Fibroblast of peridontal ligament (primary cell): ENCODE data around the gene BIRC2.
"Not testable (repeated sequence)": the region's sequence is repeated elsewhere in the genome, so short reads cannot be mapped to it uniquely, and the experiment has no call there.

Experiments used
- DNase-seq: peaks from one replicate; pipeline ENCODE4 v3.0.0-alpha.2; 2010; ENCODE audit errors: extremely low read depth

Gene BIRC2

DNA sequence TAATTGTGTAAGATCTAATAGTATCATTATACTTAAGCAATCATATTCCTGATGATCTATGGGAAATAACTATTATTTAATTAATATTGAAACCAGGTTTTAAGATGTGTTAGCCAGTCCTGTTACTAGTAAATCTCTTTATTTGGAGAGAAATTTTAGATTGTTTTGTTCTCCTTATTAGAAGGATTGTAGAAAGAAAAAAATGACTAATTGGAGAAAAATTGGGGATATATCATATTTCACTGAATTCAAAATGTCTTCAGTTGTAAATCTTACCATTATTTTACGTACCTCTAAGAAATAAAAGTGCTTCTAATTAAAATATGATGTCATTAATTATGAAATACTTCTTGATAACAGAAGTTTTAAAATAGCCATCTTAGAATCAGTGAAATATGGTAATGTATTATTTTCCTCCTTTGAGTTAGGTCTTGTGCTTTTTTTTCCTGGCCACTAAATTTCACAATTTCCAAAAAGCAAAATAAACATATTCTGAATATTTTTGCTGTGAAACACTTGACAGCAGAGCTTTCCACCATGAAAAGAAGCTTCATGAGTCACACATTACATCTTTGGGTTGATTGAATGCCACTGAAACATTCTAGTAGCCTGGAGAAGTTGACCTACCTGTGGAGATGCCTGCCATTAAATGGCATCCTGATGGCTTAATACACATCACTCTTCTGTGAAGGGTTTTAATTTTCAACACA lies 23.3 kb upstream of the BIRC2 start:
- DNase-seq = peak; percentile 89

DNA sequence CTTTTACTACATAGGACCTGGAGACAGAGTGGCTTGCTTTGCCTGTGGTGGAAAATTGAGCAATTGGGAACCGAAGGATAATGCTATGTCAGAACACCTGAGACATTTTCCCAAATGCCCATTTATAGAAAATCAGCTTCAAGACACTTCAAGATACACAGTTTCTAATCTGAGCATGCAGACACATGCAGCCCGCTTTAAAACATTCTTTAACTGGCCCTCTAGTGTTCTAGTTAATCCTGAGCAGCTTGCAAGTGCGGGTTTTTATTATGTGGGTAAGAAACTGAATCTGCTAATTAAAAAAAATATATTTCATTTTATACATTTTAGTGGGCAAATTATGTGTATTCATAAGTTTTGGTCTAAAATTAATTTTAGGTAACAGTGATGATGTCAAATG lies 21.9 kb upstream of the BIRC2 start:
- no peak for DNase-seq

DNA sequence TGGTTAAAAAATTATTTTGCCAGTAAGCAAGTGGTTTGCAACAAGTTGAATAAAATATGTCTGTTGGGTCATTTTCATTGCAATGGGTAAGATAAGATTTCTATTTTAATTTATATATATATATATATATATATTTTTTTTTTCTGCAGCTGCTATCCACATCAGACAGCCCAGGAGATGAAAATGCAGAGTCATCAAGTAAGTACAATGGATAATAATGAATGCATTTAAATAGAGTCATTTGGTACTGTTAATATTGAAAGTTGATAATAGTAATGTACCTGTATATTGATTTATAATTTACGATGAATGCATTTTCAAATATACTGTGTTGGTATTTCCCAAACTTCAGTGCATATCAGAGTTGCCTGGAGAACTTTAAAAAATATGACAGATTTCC lies 18.3 kb upstream of the BIRC2 start:
- no peak for DNase-seq

GRCh38 chr11:102330231-102330630 lies 16.8 kb upstream of the BIRC2 start:
- DNase-seq = no peak

- no peak for DNase-seq
These were observed 15.7 kb upstream of the BIRC2 start for GRCh38 chr11:102331341-102331740.

DNA sequence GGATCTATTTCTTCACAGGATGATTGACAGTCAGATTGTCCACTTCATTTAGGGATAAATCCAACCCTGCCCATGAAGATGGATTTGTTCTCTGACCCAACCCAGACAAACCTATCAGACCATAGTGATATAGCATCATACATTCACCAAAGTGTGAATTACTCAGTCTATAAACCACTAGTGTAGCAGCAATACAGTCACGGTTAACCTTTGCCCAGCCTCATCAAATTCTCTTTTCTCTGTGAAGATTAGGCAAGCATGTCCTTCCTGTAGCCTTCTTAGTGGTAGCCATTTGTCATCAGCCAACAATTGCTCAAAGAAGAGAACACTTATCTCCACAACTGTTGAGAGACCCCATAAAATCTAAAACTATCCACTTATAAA lies 14.4 kb upstream of the BIRC2 start:
- DNase-seq = no peak

- DNase-seq = no peak
These were observed 8.5 kb upstream of the BIRC2 start for GRCh38 chr11:102338479-102339010.

GRCh38 chr11:102341311-102341710 lies 5.7 kb upstream of the BIRC2 start:
- DNase-seq = not testable (repeated sequence)

DNA sequence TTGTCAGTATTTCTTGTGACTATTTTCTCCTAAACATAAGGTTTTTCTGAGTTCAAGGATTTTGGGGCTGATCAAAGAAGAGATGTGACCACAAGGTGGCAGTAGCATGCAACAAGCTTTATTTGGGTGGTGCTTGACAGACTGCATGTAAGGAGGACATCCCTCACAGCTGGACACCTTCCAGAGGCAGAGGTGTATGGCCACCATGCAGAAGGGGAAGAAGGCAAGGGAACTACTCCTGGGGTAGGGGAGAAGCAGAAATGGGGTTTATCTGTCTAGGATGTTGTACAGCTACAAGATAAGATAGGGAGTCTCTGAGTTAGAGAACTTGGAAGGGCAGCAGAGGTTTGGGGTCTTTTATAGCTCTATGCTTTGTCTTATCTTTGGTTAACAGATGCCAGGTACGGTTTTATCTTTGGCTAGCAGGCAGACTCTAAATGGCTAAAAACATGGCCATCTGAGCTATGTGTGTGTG lies 5.1 kb upstream of the BIRC2 start:
- DNase-seq = peak; percentile 89

DNA sequence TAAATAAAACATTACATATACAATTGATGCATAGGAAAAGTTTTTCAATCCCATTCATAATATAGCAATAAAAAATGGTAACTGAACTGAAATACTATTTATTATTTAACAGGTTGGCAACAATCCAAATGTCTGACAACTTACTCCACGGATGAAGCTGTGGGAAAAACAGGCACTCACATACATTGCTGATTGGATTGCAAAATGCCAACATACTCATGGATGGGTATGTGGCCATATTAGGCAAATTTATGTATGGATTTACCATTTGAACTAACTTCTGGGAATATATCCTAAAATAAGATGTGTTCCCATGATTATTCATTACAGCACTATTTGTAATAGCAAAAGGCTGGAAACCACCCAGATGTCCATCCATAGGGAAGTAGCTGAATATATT lies 3.2 kb upstream of the BIRC2 start:
- peak; percentile 27 for DNase-seq

- DNase-seq = peak; percentile 31
These were observed 1.1 kb upstream of the BIRC2 start for GRCh38 chr11:102345904-102346303.

GRCh38 chr11:102346456-102346747 lies 612 bp upstream of the BIRC2 start:
- DNase-seq = no peak

GRCh38 chr11:102347462-102348370 lies 702 bp downstream of the BIRC2 start:
- peak; percentile 67 for DNase-seq

GRCh38 chr11:102357116-102357515 lies 10.1 kb downstream of the BIRC2 start:
- DNase-seq = no peak

DNA sequence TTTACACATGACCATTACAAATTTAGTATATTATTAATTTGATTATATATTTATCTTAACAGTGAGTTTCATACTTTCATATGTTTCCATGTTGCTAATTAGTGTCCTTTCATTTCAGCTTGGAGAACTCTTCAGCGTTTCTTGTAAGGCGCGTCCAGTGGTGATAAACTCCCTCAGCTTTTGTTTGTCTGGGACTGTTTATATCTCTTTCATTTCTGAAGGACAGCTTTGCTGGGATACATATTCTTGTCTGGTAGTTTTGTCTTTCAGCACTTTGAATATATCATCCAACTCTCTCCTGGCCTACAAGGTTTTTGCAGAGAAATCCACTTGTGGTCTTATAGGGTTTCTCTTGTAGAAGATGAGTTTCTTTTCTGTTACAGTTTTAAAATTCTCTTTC lies 12.4 kb downstream of the BIRC2 start:
- DNase-seq = no peak

DNA sequence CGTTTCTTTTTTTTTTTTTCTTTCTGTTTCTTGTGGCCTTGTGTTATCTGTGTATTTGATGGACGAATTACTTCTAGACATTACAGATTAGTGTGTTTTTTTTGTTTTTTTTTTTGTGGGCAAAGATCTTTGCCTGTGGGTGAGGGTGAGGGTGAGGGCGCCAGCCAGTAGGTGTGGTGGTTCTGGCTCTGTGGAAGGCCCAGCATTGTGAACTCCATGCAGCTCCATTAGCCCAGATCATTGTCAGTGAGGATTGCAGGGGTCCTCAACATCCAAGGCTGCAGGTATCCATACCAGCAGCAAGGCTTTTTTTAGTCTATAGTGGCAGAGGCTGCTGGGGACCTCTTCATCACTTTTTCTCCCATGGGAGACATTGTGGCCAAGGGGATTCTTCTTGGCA lies 13.7 kb downstream of the BIRC2 start:
- no peak for DNase-seq

- peak; percentile 76 for DNase-seq
These were observed 14.3 kb downstream of the BIRC2 start for GRCh38 chr11:102361086-102362031.

DNA sequence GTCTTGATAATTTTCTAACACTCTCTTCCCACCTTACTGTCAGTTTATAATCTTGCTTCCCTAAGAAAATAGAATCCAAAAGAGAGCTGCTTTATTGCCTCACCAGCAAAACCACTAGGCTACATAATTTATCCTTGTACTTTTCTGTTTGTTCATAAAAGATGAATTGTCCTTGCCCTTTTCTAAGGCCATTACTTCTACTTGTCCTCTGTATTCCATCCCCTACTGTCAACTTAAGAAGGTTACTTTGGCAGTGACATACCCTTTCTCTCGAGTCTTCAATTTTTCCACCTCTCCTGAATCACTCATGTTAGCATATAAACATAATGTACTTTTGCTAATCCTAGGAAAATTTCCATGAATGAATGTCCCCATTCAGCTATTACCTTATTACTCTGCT lies 18.0 kb downstream of the BIRC2 start:
- DNase-seq = no peak

- peak; percentile 56 for DNase-seq
These were observed 20.4 kb downstream of the BIRC2 start for GRCh38 chr11:102367364-102367763.

- no peak for DNase-seq
These were observed 21.5 kb downstream of the BIRC2 start for GRCh38 chr11:102368472-102368871.

GRCh38 chr11:102374633-102375424 lies 27.8 kb downstream of the BIRC2 start:
- DNase-seq = not testable (repeated sequence)
